K562 (cell line): ENCODE measurements around the gene TM9SF3. TPM values are rescaled to one million over a fixed set of nuclear protein-coding genes. Genes with fewer than 3 reads are reported as not detected.

ENCODE experiments used
- BRCA1 ChIP-seq, 2 experiments: fragments of 450-650 bp in 1 of 2; sonication (generic) in 1 of 2; formaldehyde crosslinking in 1 of 2; IDR thresholded peaks; 2 replicates each; pipeline versions ENCODE4 v1.5.0 to v1.6.1; 2017 to 2020; ENCODE audit warnings: mild to moderate bottlenecking in 1 of 2, missing genetic modification reagents in 1 of 2
- DPF2 ChIP-seq: fragments of 450-650 bp; IDR thresholded peaks from 2 replicates; pipeline ENCODE4 v1.6.1; 2016
- ESRRB ChIP-seq: fragments of 250-450 bp; sonication (Bioruptor Pico); IDR thresholded peaks from 2 replicates; pipeline ENCODE4 v1.5.0; 2020; ENCODE audit warnings: mild to moderate bottlenecking, moderate library complexity, borderline replicate concordance
- ETV1 ChIP-seq: fragments of 450-650 bp; conservative IDR thresholded peaks from 2 replicates; pipeline ENCODE4 v1.6.1; 2016; ENCODE audit warnings: missing genetic modification characterization, control low read depth, low read depth, missing compliant biosample characterization
- FOXK2 ChIP-seq, 2 experiments: fragments of 450-650 bp; IDR thresholded peaks in 1 of 2; conservative IDR thresholded peaks in 1 of 2; 2 replicates each; pipeline ENCODE4 v1.6.1; 2016; ENCODE audit warnings: low read depth in 2 of 2, mild to moderate bottlenecking in 1 of 2
- GABPB1 ChIP-seq: sonication (generic); formaldehyde crosslinking; IDR thresholded peaks from 2 replicates; pipeline ENCODE4 v1.8.0; 2022; ENCODE audit warnings: mild to moderate bottlenecking, missing genetic modification reagents
- HDAC3 ChIP-seq: fragments of 450-650 bp; IDR thresholded peaks from 2 replicates; pipeline ENCODE4 v1.6.1; 2018; ENCODE audit warnings: borderline replicate concordance, mild to moderate bottlenecking, moderate library complexity; ENCODE audit not compliant: partially characterized antibody
- HDAC8 ChIP-seq: fragments of 450-650 bp; IDR thresholded peaks from 2 replicates; pipeline ENCODE4 v1.6.1; 2016; ENCODE audit warnings: mild to moderate bottlenecking, missing genetic modification characterization, moderate library complexity, missing compliant biosample characterization
- HEY1 ChIP-seq: fragments of 250-450 bp; sonication (Bioruptor Pico); IDR thresholded peaks from 2 replicates; pipeline ENCODE4 v1.5.0; 2020; ENCODE audit warnings: mild to moderate bottlenecking, moderate library complexity, borderline replicate concordance
- MTA2 ChIP-seq: fragments of 450-650 bp; IDR thresholded peaks from 2 replicates; pipeline ENCODE4 v1.6.1; 2016; ENCODE audit warnings: low read depth
- MYNN ChIP-seq, 2 experiments: sonication (generic); formaldehyde crosslinking in 1 of 2; IDR thresholded peaks; 2 replicates each; pipeline versions ENCODE4 v1.5.0 to v1.6.1; 2016 to 2020; ENCODE audit warnings: antibody characterized with exemption in 1 of 2, missing genetic modification reagents in 1 of 2
- NCOR1 ChIP-seq: fragments of 450-650 bp; IDR thresholded peaks from 2 replicates; pipeline ENCODE4 v1.6.1; 2016; ENCODE audit warnings: mild to moderate bottlenecking, moderate library complexity
- PHB ChIP-seq: fragments of 250-450 bp; sonication (Bioruptor Pico); IDR thresholded peaks from 2 replicates; pipeline ENCODE4 v1.5.0; 2021
- POLR2A ChIP-seq: fragments of 450-650 bp; conservative IDR thresholded peaks from 2 replicates; pipeline ENCODE4 v1.6.1; 2016
- TAL1 ChIP-seq: fragments of 450-650 bp; IDR thresholded peaks from 2 replicates; pipeline ENCODE4 v1.6.1; 2016; ENCODE audit warnings: mild to moderate bottlenecking
- TBL1XR1 ChIP-seq, 2 experiments: IDR thresholded peaks; 2 replicates each; pipeline ENCODE4 v1.6.1; 2012; ENCODE audit warnings: improper control_type of control experiment in 2 of 2, low read length in 2 of 2, mild to moderate bottlenecking in 1 of 2
- TBP ChIP-seq: optimal IDR thresholded peaks from 2 replicates; pipeline ENCODE3; 2011; ENCODE audit warnings: low read depth, low read length, improper control_type of control experiment
- YY1 ChIP-seq, 3 experiments: IDR thresholded peaks; 2 replicates each; pipeline ENCODE4 v1.6.1; 2011; ENCODE audit warnings: low read length in 2 of 3, mild to moderate bottlenecking in 2 of 3, moderate library complexity in 2 of 3, borderline replicate concordance in 1 of 3, control low read depth in 1 of 3, low read depth in 1 of 3; ENCODE audit not compliant: insufficient read depth in 3 of 3, insufficient replicate concordance in 2 of 3, control insufficient read depth in 1 of 3, insufficient read length in 1 of 3; ENCODE audit errors: extremely low read depth in 1 of 3
- ZNF175 ChIP-seq: fragments of 200-800 bp; sonication (Bioruptor generic); IDR thresholded peaks from 2 replicates; pipeline ENCODE4 v1.6.1; 2016; ENCODE audit warnings: low read depth, mild to moderate bottlenecking, missing genetic modification characterization, missing compliant biosample characterization
- ZNF384 ChIP-seq: IDR thresholded peaks from 2 replicates; pipeline ENCODE4 v1.6.1; 2012; ENCODE audit warnings: low read depth, low read length, improper control_type of control experiment
- ZNF584 ChIP-seq: fragments of 200-800 bp; sonication (Bioruptor generic); IDR thresholded peaks from 2 replicates; pipeline ENCODE4 v1.6.1; 2016; ENCODE audit warnings: low read depth, mild to moderate bottlenecking, missing genetic modification characterization, missing compliant biosample characterization
- ZNF655 ChIP-seq: fragments of 250-450 bp; sonication (Bioruptor Pico); IDR thresholded peaks from 2 replicates; pipeline ENCODE4 v1.5.0; 2021
- ZNF717 ChIP-seq: fragments of 250-450 bp; sonication (Bioruptor Pico); IDR thresholded peaks from 2 replicates; pipeline ENCODE4 v1.5.0; 2021
- ZNF76 ChIP-seq: fragments of 250-450 bp; sonication (Bioruptor Pico); IDR thresholded peaks from 2 replicates; pipeline ENCODE4 v1.4.0; 2020; ENCODE audit warnings: mild to moderate bottlenecking, moderate library complexity, borderline replicate concordance
- ZSCAN29 ChIP-seq: fragments of 450-650 bp; IDR thresholded peaks from 2 replicates; pipeline ENCODE4 v1.6.1; 2017
- polyA plus RNA-seq, 8 experiments: library from polyadenylated mRNA; depleted of rRNA in 4 of 8; stranded (reverse) in 5 of 8; unstranded in 3 of 8; fragments of >200 nt; fragmentation: Nextera tagmentation in 2 of 8; fragmentation: Illumina TruSeq in 1 of 8; extraction: Ambion mirVana in 2 of 8; extraction: Trizol in 1 of 8; gene quantifications; 2 replicates each; pipeline versions ENCODE4 v1.2.1 to v1.2.3, GENCODE V29; 2011 to 2014; ENCODE audit warnings: inconsistent platforms in 1 of 8, missing spikeins in 1 of 8
- total RNA-seq, 7 experiments: library from RNA; depleted of rRNA in 6 of 7; stranded (reverse); fragments of >200 nt in 6 of 7; fragmentation: Illumina TruSeq in 2 of 7; extraction: Trizol in 2 of 7; gene quantifications; 2 replicates each; pipeline versions ENCODE4 v1.2.1 to v1.2.3, GENCODE V29; 2011 to 2021; ENCODE audit warnings: low replicate concordance in 1 of 7
- TF ChIP-seq, protein P1 (sequence below): fragments of 450-650 bp; IDR thresholded peaks from 2 replicates; pipeline ENCODE4 v1.6.1; 2018; ENCODE audit warnings: mild to moderate bottlenecking, low read depth; ENCODE audit not compliant: partially characterized antibody
- TF ChIP-seq, protein P2 (sequence below): sonication (generic); formaldehyde crosslinking; IDR thresholded peaks from 2 replicates; pipeline ENCODE4 v1.8.0; 2022; ENCODE audit warnings: mild to moderate bottlenecking, missing genetic modification reagents

Gene TM9SF3
- total and polyA plus RNA-seq, 9 of the 15 experiments (the other 6 are each of a cell fraction or from before 2014, with no cell fraction given), result 16.1 to 63.1 (median 34.9) TPM

- TF ChIP-seq YY1 (IDR thresholded peaks at IDR 0.05; ENCODE audit: borderline replicate concordance in 1 of 3, control insufficient read depth in 1 of 3, extremely low read depth in 1 of 3, insufficient read depth in 3 of 3, insufficient read length in 1 of 3, insufficient replicate concordance in 2 of 3, low read depth in 1 of 3, low read length in 2 of 3), result no peak
- no peak for TF ChIP-seq ZNF76
- TF ChIP-seq ZNF384, result peak; percentile 40; the same call in 1 of the 2 replicates
- no peak for TF ChIP-seq POLR2A
- TF ChIP-seq TBL1XR1 (IDR thresholded peaks at IDR 0.05; ENCODE audit: low read length in 2 of 2), result no peak
- TF ChIP-seq HDAC3, result no peak
- TF ChIP-seq MYNN (IDR thresholded peaks at IDR 0.05), result no peak
- TF ChIP-seq MYNN (CRISPR knock-in tag; IDR thresholded peaks at IDR 0.05), result no peak
- TF ChIP-seq, protein P1, sequence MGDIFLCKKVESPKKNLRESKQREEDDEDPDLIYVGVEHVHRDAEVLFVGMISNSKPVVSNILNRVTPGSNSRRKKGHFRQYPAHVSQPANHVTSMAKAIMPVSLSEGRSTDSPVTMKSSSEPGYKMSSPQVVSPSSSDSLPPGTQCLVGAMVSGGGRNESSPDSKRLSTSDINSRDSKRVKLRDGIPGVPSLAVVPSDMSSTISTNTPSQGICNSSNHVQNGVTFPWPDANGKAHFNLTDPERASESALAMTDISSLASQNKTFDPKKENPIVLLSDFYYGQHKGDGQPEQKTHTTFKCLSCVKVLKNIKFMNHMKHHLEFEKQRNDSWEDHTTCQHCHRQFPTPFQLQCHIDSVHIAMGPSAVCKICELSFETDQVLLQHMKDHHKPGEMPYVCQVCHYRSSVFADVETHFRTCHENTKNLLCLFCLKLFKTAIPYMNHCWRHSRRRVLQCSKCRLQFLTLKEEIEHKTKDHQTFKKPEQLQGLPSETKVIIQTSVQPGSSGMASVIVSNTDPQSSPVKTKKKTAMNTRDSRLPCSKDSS, result no peak
- TF ChIP-seq BRCA1 (IDR thresholded peaks at IDR 0.05), result no peak
- no peak for TF ChIP-seq BRCA1 (CRISPR knock-in tag; IDR thresholded peaks at IDR 0.05)
- TF ChIP-seq HEY1 (CRISPR knock-in tag), result no peak
- TF ChIP-seq TBP, result no peak
- TF ChIP-seq HDAC8 (tag), result no peak
- peak; percentile 46 for TF ChIP-seq NCOR1
- no peak for TF ChIP-seq ZNF717 (CRISPR knock-in tag)
- peak; percentile 58 for TF ChIP-seq MTA2
- TF ChIP-seq ZSCAN29, result no peak
- no peak for TF ChIP-seq GABPB1 (CRISPR knock-in tag)
- TF ChIP-seq ZNF175 (CRISPR knock-in tag), result no peak
- TF ChIP-seq ZNF655 (CRISPR knock-in tag), result no peak
- no peak for TF ChIP-seq ESRRB (CRISPR knock-in tag)
- TF ChIP-seq ZNF584 (CRISPR knock-in tag), result peak; percentile 99
- TF ChIP-seq DPF2, result 0 out of 2 replicates have a peak, but pooled peaks have one; percentile 18
- TF ChIP-seq, protein P2, sequence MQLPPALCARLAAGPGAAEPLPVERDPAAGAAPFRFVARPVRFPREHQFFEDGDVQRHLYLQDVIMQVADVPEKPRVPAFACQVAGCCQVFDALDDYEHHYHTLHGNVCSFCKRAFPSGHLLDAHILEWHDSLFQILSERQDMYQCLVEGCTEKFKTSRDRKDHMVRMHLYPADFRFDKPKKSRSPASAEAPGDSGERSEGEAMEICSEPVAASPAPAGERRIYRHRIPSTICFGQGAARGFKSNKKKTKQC, result no peak
- TF ChIP-seq PHB (CRISPR knock-in tag), result no peak
- TF ChIP-seq TAL1, result peak; percentile 80
- no peak for TF ChIP-seq ETV1 (tag)
- no peak for TF ChIP-seq FOXK2 (conservative IDR thresholded peaks at IDR 0.05 in 1 of 2, IDR thresholded peaks at IDR 0.05 in 1 of 2; ENCODE audit: low read depth in 2 of 2)
Observed at GRCh38 chr10:96482815-96483588, 103.8 kb downstream of the TM9SF3 start (continued).
